ENCODE measurements around the gene DCAF11.
A peak's percentile ranks its signal among the peaks of the same experiment; 100 is the strongest.

Gene DCAF11

GRCh38 chr14:24072881-24073877, 41.4 kb upstream of the DCAF11 start:
- Mint-ChIP-seq H3K4me3 (no peak overlapping the region), H3K27ac (no peak overlapping the region), H3K4me1 (ENCODE audit: low read depth) (peaks cover 16% of the 10 kb centered on the region), H3K27me3 (peaks cover 9% of the 10 kb centered on the region), H3K9me3 (no peaks in the 10 kb centered on the region), H3K36me3 (ENCODE audit: low read depth) (no peaks in the 10 kb centered on the region)
- no peak for DNase-seq

GRCh38 chr14:24074625-24075484, 39.7 kb upstream of the DCAF11 start:
- H3K27ac Mint-ChIP-seq: no peak overlapping the region

GRCh38 chr14:24075485-24076301, 38.9 kb upstream of the DCAF11 start:
- H3K4me3 Mint-ChIP-seq: no peak overlapping the region
- H3K27ac Mint-ChIP-seq: no peak overlapping the region
- peaks cover 19% of the 10 kb centered on the region for H3K4me1 Mint-ChIP-seq (ENCODE audit: low read depth)

More at GRCh38 chr14:24074625-24075484, 39.7 kb upstream of the DCAF11 start:
- DNase-seq: no peak
- H3K27me3 Mint-ChIP-seq: peaks cover 5% of the 10 kb centered on the region
- no peaks in the 10 kb centered on the region for H3K9me3 Mint-ChIP-seq
- H3K4me3 Mint-ChIP-seq: no peak overlapping the region
- no peaks in the 10 kb centered on the region for H3K36me3 Mint-ChIP-seq (ENCODE audit: low read depth)
- peaks cover 17% of the 10 kb centered on the region for H3K4me1 Mint-ChIP-seq (ENCODE audit: low read depth)

GRCh38 chr14:24076302-24076601, 38.3 kb upstream of the DCAF11 start:
- peaks cover 16% of the 10 kb centered on the region for H3K4me1 Mint-ChIP-seq (ENCODE audit: low read depth)
- H3K9me3 Mint-ChIP-seq: no peaks in the 10 kb centered on the region
- no peaks in the 10 kb centered on the region for H3K27me3 Mint-ChIP-seq
- no peak for DNase-seq
- no peak overlapping the region for H3K4me3 Mint-ChIP-seq
- no peak overlapping the region for H3K27ac Mint-ChIP-seq
- no peaks in the 10 kb centered on the region for H3K36me3 Mint-ChIP-seq (ENCODE audit: low read depth)

More at GRCh38 chr14:24075485-24076301, 38.9 kb upstream of the DCAF11 start:
- no peak for DNase-seq
- Mint-ChIP-seq H3K27me3 (no peaks in the 10 kb centered on the region), H3K9me3 (no peaks in the 10 kb centered on the region), H3K36me3 (ENCODE audit: low read depth) (no peaks in the 10 kb centered on the region)

GRCh38 chr14:24077086-24077485, 37.5 kb upstream of the DCAF11 start:
- H3K36me3 Mint-ChIP-seq (ENCODE audit: low read depth): no peaks in the 10 kb centered on the region
- no peak for DNase-seq
- no peaks in the 10 kb centered on the region for H3K9me3 Mint-ChIP-seq
- H3K4me3 Mint-ChIP-seq: no peak overlapping the region
- no peaks in the 10 kb centered on the region for H3K27me3 Mint-ChIP-seq
- no peak overlapping the region for H3K27ac Mint-ChIP-seq
- H3K4me1 Mint-ChIP-seq (ENCODE audit: low read depth): peaks cover 17% of the 10 kb centered on the region

GRCh38 chr14:24078146-24078545, 36.4 kb upstream of the DCAF11 start:
- Mint-ChIP-seq H3K36me3 (ENCODE audit: low read depth) (no peaks in the 10 kb centered on the region), H3K9me3 (no peaks in the 10 kb centered on the region), H3K4me1 (ENCODE audit: low read depth) (peaks cover 19% of the 10 kb centered on the region), H3K4me3 (no peak overlapping the region), H3K27ac (no peak overlapping the region), H3K27me3 (no peaks in the 10 kb centered on the region)
- DNase-seq: no peak

- peaks cover 19% of the 10 kb centered on the region for H3K4me1 Mint-ChIP-seq (ENCODE audit: low read depth)
- H3K4me3 Mint-ChIP-seq: no peak overlapping the region
- DNase-seq: no peak
- no peaks in the 10 kb centered on the region for H3K27me3 Mint-ChIP-seq
- no peaks in the 10 kb centered on the region for H3K9me3 Mint-ChIP-seq
- H3K36me3 Mint-ChIP-seq (ENCODE audit: low read depth): no peaks in the 10 kb centered on the region
- H3K27ac Mint-ChIP-seq: no peak overlapping the region
Measured at GRCh38 chr14:24079491-24080141, 35.0 kb upstream of the DCAF11 start.

- Mint-ChIP-seq H3K4me1 (ENCODE audit: low read depth) (peaks cover 19% of the 10 kb centered on the region), H3K9me3 (no peaks in the 10 kb centered on the region), H3K4me3 (peak overlapping the region; percentile 55), H3K27me3 (no peaks in the 10 kb centered on the region), H3K27ac (peak overlapping the region; percentile 80), H3K36me3 (ENCODE audit: low read depth) (no peaks in the 10 kb centered on the region)
- DNase-seq: no peak
Measured at GRCh38 chr14:24080142-24080530, 34.4 kb upstream of the DCAF11 start.

- peaks cover 19% of the 10 kb centered on the region for H3K4me1 Mint-ChIP-seq (ENCODE audit: low read depth)
- H3K27me3 Mint-ChIP-seq: no peaks in the 10 kb centered on the region
- DNase-seq: peak; percentile 86
Measured at GRCh38 chr14:24080888-24081738, 33.5 kb upstream of the DCAF11 start.

GRCh38 chr14:24081739-24082211, 32.8 kb upstream of the DCAF11 start:
- Mint-ChIP-seq H3K4me3 (peak overlapping the region; percentile 77), H3K27ac (peak overlapping the region; percentile 70), H3K9me3 (no peaks in the 10 kb centered on the region), H3K4me1 (ENCODE audit: low read depth) (peaks cover 19% of the 10 kb centered on the region), H3K27me3 (no peaks in the 10 kb centered on the region), H3K36me3 (ENCODE audit: low read depth) (no peaks in the 10 kb centered on the region)
- DNase-seq: no peak

More at GRCh38 chr14:24080888-24081738, 33.5 kb upstream of the DCAF11 start:
- no peaks in the 10 kb centered on the region for H3K9me3 Mint-ChIP-seq
- peak overlapping the region; percentile 80 for H3K27ac Mint-ChIP-seq
- H3K36me3 Mint-ChIP-seq (ENCODE audit: low read depth): no peaks in the 10 kb centered on the region
- peak overlapping the region; percentile 77 for H3K4me3 Mint-ChIP-seq

GRCh38 chr14:24082411-24083080, 32.0 kb upstream of the DCAF11 start:
- Mint-ChIP-seq H3K36me3 (ENCODE audit: low read depth) (no peaks in the 10 kb centered on the region), H3K4me3 (peak overlapping the region; percentile 77), H3K27me3 (no peaks in the 10 kb centered on the region), H3K4me1 (ENCODE audit: low read depth) (peaks cover 19% of the 10 kb centered on the region), H3K9me3 (no peaks in the 10 kb centered on the region), H3K27ac (no peak overlapping the region)
- no peak for DNase-seq

GRCh38 chr14:24083462-24083861, 31.1 kb upstream of the DCAF11 start:
- H3K9me3 Mint-ChIP-seq: no peaks in the 10 kb centered on the region
- no peaks in the 10 kb centered on the region for H3K27me3 Mint-ChIP-seq
- no peak overlapping the region for H3K4me3 Mint-ChIP-seq
- H3K4me1 Mint-ChIP-seq (ENCODE audit: low read depth): peaks cover 19% of the 10 kb centered on the region
- DNase-seq: no peak
- no peaks in the 10 kb centered on the region for H3K36me3 Mint-ChIP-seq (ENCODE audit: low read depth)
- no peak overlapping the region for H3K27ac Mint-ChIP-seq
